PC-3 (cell line): ENCODE results near the gene IGFBP1. TPM values are rescaled to one million over a fixed set of nuclear protein-coding genes. Genes with fewer than 3 reads are reported as not detected.

Experiments used
- ATAC-seq: fragments of 200-7000 bp; cut with Tn5 transposase; 2 replicates; pipeline ENCODE4 v1.9.1; 2020; ENCODE audit warnings: mild to moderate bottlenecking, moderate library complexity
- BruUV-seq: library from RNA; stranded (reverse); fragments of 400-500 nt; replicated peaks from 2 replicates; lab custom pipeline; 2021; lab: Mats Ljungman, UMichigan
- CTCF ChIA-PET: fragments of 300-600 bp; sonication (Branson Sonifier 250); formaldehyde crosslinking; loops from one replicate; lab custom pipeline; 2022; ENCODE audit warnings: antibody characterized with exemption; lab: Charles Lee
- POLR2A ChIA-PET: fragments of 300-600 bp; sonication (Branson Sonifier 250); formaldehyde crosslinking; loops from one replicate; lab custom pipeline; 2022; ENCODE audit warnings: antibody characterized with exemption; ENCODE audit not compliant: unreplicated experiment; lab: Charles Lee
- DNase-seq: peaks from one replicate; pipeline ENCODE4 v3.0.0-alpha.2; 2015
- H2AFZ ChIP-seq: fragments of 300-600 bp; sonication (generic); 2 replicates; pipeline ENCODE4 v1.6.0; 2016; ENCODE audit warnings: antibody characterized with exemption, low read length
- H3F3A ChIP-seq: fragments of 300-600 bp; sonication (generic); one replicate; pipeline ENCODE4 v1.6.0; 2017; ENCODE audit warnings: antibody characterized with exemption, low read length, control low read depth, mild to moderate bottlenecking; ENCODE audit not compliant: unreplicated experiment
- H3K27ac ChIP-seq: fragments of 300-600 bp; sonication (generic); 2 replicates; pipeline ENCODE4 v1.5.1; 2016; ENCODE audit warnings: mild to moderate bottlenecking, low read length
- H3K27me3 ChIP-seq: fragments of 300-600 bp; sonication (generic); 2 replicates; pipeline ENCODE4 v1.6.1; 2016; ENCODE audit warnings: low read length, mixed read lengths
- H3K36me3 ChIP-seq: fragments of 300-600 bp; sonication (generic); 2 replicates; pipeline ENCODE4 v1.6.1; 2016; ENCODE audit warnings: low read depth, mixed run types, low read length, mixed read lengths
- H3K4me1 ChIP-seq: fragments of 300-600 bp; sonication (generic); 2 replicates; pipeline ENCODE4 v1.5.1; 2016; ENCODE audit warnings: low read length; ENCODE audit not compliant: insufficient read depth
- H3K4me2 ChIP-seq: fragments of 300-600 bp; sonication (generic); 2 replicates; pipeline ENCODE4 v1.6.0; 2016; ENCODE audit warnings: low read length
- H3K4me3 ChIP-seq: fragments of 300-600 bp; sonication (generic); 2 replicates; pipeline ENCODE4 v1.5.1; 2016; ENCODE audit warnings: mild to moderate bottlenecking, low read length, mixed read lengths
- H3K79me2 ChIP-seq: fragments of 300-600 bp; sonication (generic); 2 replicates; pipeline ENCODE4 v1.6.1; 2017; ENCODE audit warnings: low read length, mixed read lengths
- H3K9ac ChIP-seq: fragments of 300-600 bp; sonication (generic); 2 replicates; pipeline ENCODE4 v1.6.0; 2016; ENCODE audit warnings: mild to moderate bottlenecking, low read length
- H3K9me2 ChIP-seq: fragments of 300-600 bp; sonication (generic); replicated peaks from 2 replicates; pipeline ENCODE4 v1.6.1; 2016; ENCODE audit warnings: mixed run types, low read length, mixed read lengths
- H3K9me3 ChIP-seq: fragments of 300-600 bp; sonication (generic); 2 replicates; pipeline ENCODE4 v1.6.1; 2016; ENCODE audit warnings: low read length, mixed read lengths
- H4K20me1 ChIP-seq: fragments of 300-600 bp; sonication (generic); 2 replicates; pipeline ENCODE4 v1.6.1; 2016; ENCODE audit warnings: low read length, mixed read lengths
- EZH2 ChIP-seq: fragments of 300-600 bp; sonication (generic); IDR thresholded peaks from one replicate; pipeline ENCODE4 v1.6.1; 2017; ENCODE audit warnings: antibody characterized with exemption, mild to moderate bottlenecking, low read length; ENCODE audit not compliant: unreplicated experiment
- EZH2phosphoT487 ChIP-seq: fragments of 300-600 bp; sonication (generic); IDR thresholded peaks from 2 replicates; pipeline ENCODE4 v1.6.1; 2018; ENCODE audit warnings: mild to moderate bottlenecking, antibody characterized with exemption, low read length, borderline replicate concordance
- intact Hi-C: fragments of 100-400 bp; cut with micrococcal nuclease; formaldehyde crosslinking; loops from 2 replicates; pipeline ENCODE4 v1.9.0; 2023
- total RNA-seq: library from RNA; depleted of rRNA; stranded (reverse); fragments of >200 nt; gene quantifications from 2 replicates; pipeline ENCODE4 v1.2.3, GENCODE V29; 2014
- TF ChIP-seq, protein P1 (sequence below): fragments of 300-600 bp; sonication (generic); conservative IDR thresholded peaks from 2 replicates; pipeline ENCODE4 v1.5.1; 2017; ENCODE audit warnings: antibody characterized with exemption, low read depth, mild to moderate bottlenecking, low read length

The IGFBP1 gene
- total RNA-seq, 1 experiment from 2014 or later = 1.5 TPM

DNA sequence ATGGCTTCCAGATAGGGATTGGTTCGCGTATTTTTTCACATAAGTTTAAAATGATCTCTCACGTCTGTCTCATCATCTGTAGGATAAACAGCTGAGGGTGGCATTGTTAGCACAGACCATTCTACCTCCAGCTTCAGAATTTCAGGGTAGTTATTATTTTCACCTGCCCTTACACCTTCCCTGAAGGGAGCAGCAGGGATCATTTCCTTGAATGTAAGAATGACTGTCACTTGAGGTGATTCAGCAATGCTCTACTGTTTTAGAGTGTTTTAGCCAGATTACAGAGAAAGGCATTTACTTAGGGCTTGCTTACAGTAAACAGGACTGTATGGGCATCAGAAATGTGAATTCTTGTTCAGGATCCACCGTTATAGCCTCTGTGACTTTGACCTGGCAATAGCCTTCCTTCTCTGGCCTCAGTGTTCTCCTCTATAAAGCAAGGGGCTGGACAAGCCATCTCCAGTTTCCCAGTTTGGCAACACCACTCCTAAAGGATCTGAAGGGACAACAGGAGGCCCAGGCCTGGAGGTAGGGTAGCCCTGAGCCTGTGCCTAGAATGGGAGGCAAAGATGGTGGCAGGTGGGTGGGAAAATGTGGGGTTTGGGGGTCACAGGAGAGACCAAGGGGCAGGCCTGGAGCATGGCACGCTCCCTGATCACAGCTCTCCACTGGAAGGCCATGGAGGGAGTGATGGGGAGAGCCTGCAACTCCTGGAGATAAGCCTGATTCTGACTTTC, 1.2 kb upstream of the IGFBP1 start:
- POLR2A ChIA-PET = no interaction called here
- Histone ChIP-seq H2AFZ (no peak overlapping the region), H3K4me3 (no peak overlapping the region), H3K9me2 (no peaks in the 10 kb centered on the region), H3K36me3 (no peaks in the 10 kb centered on the region), H3K4me2 (peak overlapping the region; percentile 94), H3K9me3 (no peaks in the 10 kb centered on the region), H3K79me2 (0 out of 2 replicates have a peak, but pooled peaks cover 5% of the 10 kb centered on the region), H3K27ac (peak overlapping the region; percentile 37; the same call in 1 of the 2 replicates), H4K20me1 (no peaks in the 10 kb centered on the region), H3F3A (no peaks in the 10 kb centered on the region), H3K4me1 (peaks cover 41% of the 10 kb centered on the region), H3K27me3 (no peaks in the 10 kb centered on the region), H3K9ac (no peak overlapping the region)
- TF ChIP-seq, protein P1, sequence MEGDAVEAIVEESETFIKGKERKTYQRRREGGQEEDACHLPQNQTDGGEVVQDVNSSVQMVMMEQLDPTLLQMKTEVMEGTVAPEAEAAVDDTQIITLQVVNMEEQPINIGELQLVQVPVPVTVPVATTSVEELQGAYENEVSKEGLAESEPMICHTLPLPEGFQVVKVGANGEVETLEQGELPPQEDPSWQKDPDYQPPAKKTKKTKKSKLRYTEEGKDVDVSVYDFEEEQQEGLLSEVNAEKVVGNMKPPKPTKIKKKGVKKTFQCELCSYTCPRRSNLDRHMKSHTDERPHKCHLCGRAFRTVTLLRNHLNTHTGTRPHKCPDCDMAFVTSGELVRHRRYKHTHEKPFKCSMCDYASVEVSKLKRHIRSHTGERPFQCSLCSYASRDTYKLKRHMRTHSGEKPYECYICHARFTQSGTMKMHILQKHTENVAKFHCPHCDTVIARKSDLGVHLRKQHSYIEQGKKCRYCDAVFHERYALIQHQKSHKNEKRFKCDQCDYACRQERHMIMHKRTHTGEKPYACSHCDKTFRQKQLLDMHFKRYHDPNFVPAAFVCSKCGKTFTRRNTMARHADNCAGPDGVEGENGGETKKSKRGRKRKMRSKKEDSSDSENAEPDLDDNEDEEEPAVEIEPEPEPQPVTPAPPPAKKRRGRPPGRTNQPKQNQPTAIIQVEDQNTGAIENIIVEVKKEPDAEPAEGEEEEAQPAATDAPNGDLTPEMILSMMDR = no peak
- TF ChIP-seq EZH2 (no peak), EZH2phosphoT487 (no peak)
- intact Hi-C loops = loop anchor here (10.0 kb wide), 1 partner anchor 658 kb away; no protein-coding TSS in a partner anchor
- DNase-seq (peak; percentile 19), ATAC-seq (no peak)
- no TSS peak for BruUV-seq
- CTCF ChIA-PET = no interaction called here

DNA sequence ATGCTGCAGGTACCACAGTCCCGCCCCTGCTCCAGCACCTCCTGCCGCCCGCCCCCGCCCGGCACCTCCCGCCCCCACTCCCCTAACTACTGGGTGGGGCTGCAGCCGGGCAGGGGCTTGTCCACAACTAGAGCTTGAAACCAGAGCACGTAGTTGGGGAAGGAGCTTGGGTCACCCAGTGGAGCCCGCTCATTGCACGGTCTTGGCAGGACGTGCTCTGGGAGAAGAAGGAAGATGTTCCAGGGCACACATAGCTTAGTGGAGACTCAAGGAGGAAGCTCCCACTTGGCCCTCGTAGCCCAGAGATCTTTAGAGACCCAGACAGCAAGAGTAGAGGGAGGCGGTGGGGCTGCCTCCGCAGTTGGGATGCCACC, 692 bp downstream of the IGFBP1 start:
- no TSS peak for BruUV-seq

More for the DNA sequence above, 692 bp downstream of the IGFBP1 start:
- no peaks in the 10 kb centered on the region for H4K20me1 ChIP-seq
- POLR2A ChIA-PET = no interaction called here
- no peaks in the 10 kb centered on the region for H3F3A ChIP-seq
- H3K27me3 ChIP-seq = no peaks in the 10 kb centered on the region
- peak overlapping the region; percentile 94 for H3K4me2 ChIP-seq
- H3K36me3 ChIP-seq = no peaks in the 10 kb centered on the region
- peak overlapping the region; percentile 88 for H2AFZ ChIP-seq
- H3K27ac ChIP-seq = no peak overlapping the region
- 0 out of 2 replicates have a peak, but pooled peaks cover 5% of the 10 kb centered on the region for H3K79me2 ChIP-seq
- peak overlapping the region; percentile 81 for H3K4me3 ChIP-seq
- ATAC-seq (peak; percentile 16), DNase-seq (peak; percentile 43)
- TF ChIP-seq EZH2phosphoT487 (no peak), EZH2 (no peak)
- TF ChIP-seq, protein P1 = no peak
- no peaks in the 10 kb centered on the region for H3K9me3 ChIP-seq
- peaks cover 41% of the 10 kb centered on the region for H3K4me1 ChIP-seq
- CTCF ChIA-PET = interaction anchor here (1.0 kb wide), 1 partner anchor 29 kb away, joined by 4 read pairs; no protein-coding TSS in a partner anchor
- intact Hi-C loops = loop anchor here (10.0 kb wide), 1 partner anchor 656 kb away; no protein-coding TSS in a partner anchor
- no peaks in the 10 kb centered on the region for H3K9me2 ChIP-seq
- H3K9ac ChIP-seq = no peak overlapping the region
